SK-N-SH (cell line): Measurements from ENCODE around the gene ILF3. TPM values are rescaled to one million over a fixed set of nuclear protein-coding genes. Genes with fewer than 3 reads are reported as not detected.
A peak's percentile ranks its signal among the peaks of the same experiment; 100 is the strongest.

Source experiments
- CTCF ChIA-PET: fragments of 300-600, 350-600 bp; formaldehyde crosslinking; extraction: SDS; loops from one replicate; lab custom pipeline; 2021; lab: Yijun Ruan, JAX
- POLR2A ChIA-PET: fragments of 350-600 bp; sonication (Branson Sonifier 250); formaldehyde crosslinking; extraction: SDS; loops from one replicate; lab custom pipeline; 2020; ENCODE audit warnings: antibody characterized with exemption, inconsistent platforms; lab: Yijun Ruan, JAX
- DNase-seq: peaks from one replicate; pipeline ENCODE4 v3.0.0; 2012
- H2AFZ ChIP-seq: fragments of 200-600 bp; sonication (generic); 2 replicates; pipeline ENCODE4 v1.8.1; 2016; ENCODE audit warnings: antibody characterized with exemption, mild to moderate bottlenecking, low read depth
- H3F3A ChIP-seq: fragments of 200-600 bp; sonication (generic); replicated peaks from 2 replicates; pipeline ENCODE3; 2016; ENCODE audit warnings: antibody characterized with exemption, mild to moderate bottlenecking; ENCODE audit not compliant: insufficient read depth
- H3K27ac ChIP-seq, 2 experiments: fragments of 200-500 bp in 1 of 2; fragments of 200-600 bp in 1 of 2; sonication (Bioruptor generic) in 1 of 2; sonication (generic), shearing (Covaris generic) in 1 of 2; 2 replicates each; pipeline versions ENCODE4 v1.5.1 to v1.6.1; 2014 to 2016; ENCODE audit warnings: low read depth in 2 of 2, inconsistent platforms in 1 of 2, low read length in 1 of 2, mild to moderate bottlenecking in 1 of 2, mixed read lengths in 1 of 2
- H3K27me3 ChIP-seq: fragments of 200-600 bp; sonication (generic), shearing (Covaris generic); 2 replicates; pipeline ENCODE4 v1.6.1; 2016; ENCODE audit warnings: mixed run types; ENCODE audit not compliant: insufficient read depth
- H3K36me3 ChIP-seq, 2 experiments: fragments of 200-500 bp in 1 of 2; fragments of 200-600 bp in 1 of 2; sonication (Bioruptor generic) in 1 of 2; sonication (generic) in 1 of 2; replicated peaks in 1 of 2; 2 replicates each; pipeline versions ENCODE3 to v1.5.1; 2014 to 2016; ENCODE audit warnings: low read length in 1 of 2, mild to moderate bottlenecking in 1 of 2; ENCODE audit not compliant: insufficient read depth in 2 of 2, control insufficient read depth in 1 of 2
- H3K4me1 ChIP-seq, 2 experiments: fragments of 200-500 bp in 1 of 2; fragments of 200-600 bp in 1 of 2; sonication (Bioruptor generic) in 1 of 2; sonication (generic), shearing (Covaris generic) in 1 of 2; 2 replicates each; pipeline versions ENCODE4 v1.5.1 to v1.6.1; 2014 to 2016; ENCODE audit warnings: low read depth in 1 of 2, low read length in 1 of 2, mixed run types in 1 of 2; ENCODE audit not compliant: insufficient read depth in 2 of 2, control insufficient read depth in 1 of 2
- H3K4me2 ChIP-seq: fragments of 200-600 bp; sonication (generic), shearing (Covaris generic); 2 replicates; pipeline ENCODE4 v1.6.1; 2017; ENCODE audit warnings: mixed run types
- H3K4me3 ChIP-seq, 2 experiments: fragments of 200-500 bp in 1 of 2; fragments of 200-600 bp in 1 of 2; sonication (Bioruptor generic) in 1 of 2; sonication (generic), shearing (Covaris generic) in 1 of 2; 2 replicates each; pipeline versions ENCODE4 v1.5.1 to v1.8.1; 2014 to 2016; ENCODE audit warnings: low read depth in 2 of 2, inconsistent platforms in 1 of 2, low read length in 1 of 2, mild to moderate bottlenecking in 1 of 2, mixed read lengths in 1 of 2, moderate library complexity in 1 of 2
- H3K79me2 ChIP-seq: fragments of 200-600 bp; sonication (generic); 2 replicates; pipeline ENCODE4 v1.8.1; 2017; ENCODE audit warnings: mild to moderate bottlenecking; ENCODE audit not compliant: insufficient read depth
- H3K9ac ChIP-seq: fragments of 200-600 bp; sonication (generic); 2 replicates; pipeline ENCODE4 v1.6.1; 2017; ENCODE audit warnings: mixed run types
- H3K9me2 ChIP-seq: fragments of 200-600 bp; sonication (generic); 2 replicates; pipeline ENCODE4 v1.6.1; 2017; ENCODE audit warnings: mixed run types
- H3K9me3 ChIP-seq: fragments of 200-600 bp; sonication (generic); 2 replicates; pipeline ENCODE4 v1.6.1; 2017; ENCODE audit warnings: mixed run types, mild to moderate bottlenecking, moderate library complexity
- H4K20me1 ChIP-seq: fragments of 200-600 bp; sonication (generic); 2 replicates; pipeline ENCODE4 v1.6.1; 2017; ENCODE audit warnings: mild to moderate bottlenecking, mixed run types; ENCODE audit not compliant: insufficient read depth
- EZH2phosphoT487 ChIP-seq: fragments of 200-600 bp; sonication (generic); IDR thresholded peaks from 2 replicates; pipeline ENCODE4 v1.6.1; 2017; ENCODE audit warnings: low read depth, mixed run types, mild to moderate bottlenecking, antibody characterized with exemption, moderate library complexity, borderline replicate concordance
- GATA2 ChIP-seq: sonication (generic); formaldehyde crosslinking; IDR thresholded peaks from 2 replicates; pipeline ENCODE4 v1.5.0; 2020; ENCODE audit warnings: mild to moderate bottlenecking, missing genetic modification reagents
- JUND ChIP-seq: IDR thresholded peaks from 2 replicates; pipeline ENCODE4 v1.4.0; 2012
- MXI1 ChIP-seq: IDR thresholded peaks from 2 replicates; pipeline ENCODE4 v1.6.1; 2012; ENCODE audit warnings: mild to moderate bottlenecking, low read depth, low read length, improper control_type of control experiment
- POLR2AphosphoS5 ChIP-seq: IDR thresholded peaks from 2 replicates; pipeline ENCODE4 v1.6.1; 2012; ENCODE audit warnings: low read depth, low read length
- SIN3A ChIP-seq: IDR thresholded peaks from 2 replicates; pipeline ENCODE4 v1.6.1; 2012; ENCODE audit warnings: low read depth, mild to moderate bottlenecking, low read length, moderate library complexity, borderline replicate concordance
- TEAD4 ChIP-seq: IDR thresholded peaks from 2 replicates; pipeline ENCODE4 v1.4.0; 2012; ENCODE audit warnings: mild to moderate bottlenecking, borderline replicate concordance; ENCODE audit not compliant: insufficient read depth
- USF2 ChIP-seq: fragments of 150-350 bp; IDR thresholded peaks from 2 replicates; pipeline ENCODE4 v1.6.1; 2017; ENCODE audit warnings: antibody characterized with exemption, low read length, low read depth, borderline replicate concordance
- YY1 ChIP-seq: IDR thresholded peaks from 2 replicates; pipeline ENCODE4 v1.4.0; 2012; ENCODE audit warnings: low read depth, mild to moderate bottlenecking
- WGBS: methylation state at CpG from one replicate; pipeline ENCODE4 v1.1.6; 2017; ENCODE audit warnings: low lambda C conversion rate; 5-methylcytosine and 5-hydroxymethylcytosine counted together
- polyA plus RNA-seq, 3 experiments: library from polyadenylated mRNA; depleted of rRNA; stranded (reverse); fragments of >200 nt; gene quantifications; 2 replicates each; pipeline ENCODE4 v1.2.3, GENCODE V29; 2012
- TF ChIP-seq, protein P1 (sequence below): fragments of 200-600 bp; sonication (generic); IDR thresholded peaks from 2 replicates; pipeline ENCODE4 v1.6.1; 2017; ENCODE audit warnings: antibody characterized with exemption, mild to moderate bottlenecking, moderate library complexity

The ILF3 gene
- polyA plus RNA-seq, 1 of the 3 experiments (the other 2 are of a cell fraction) = 229 TPM

- no peak overlapping the region for H3K27ac ChIP-seq
These were observed 28.4 kb upstream of the ILF3 start for GRCh38 chr19:10625762-10626138.

DNA sequence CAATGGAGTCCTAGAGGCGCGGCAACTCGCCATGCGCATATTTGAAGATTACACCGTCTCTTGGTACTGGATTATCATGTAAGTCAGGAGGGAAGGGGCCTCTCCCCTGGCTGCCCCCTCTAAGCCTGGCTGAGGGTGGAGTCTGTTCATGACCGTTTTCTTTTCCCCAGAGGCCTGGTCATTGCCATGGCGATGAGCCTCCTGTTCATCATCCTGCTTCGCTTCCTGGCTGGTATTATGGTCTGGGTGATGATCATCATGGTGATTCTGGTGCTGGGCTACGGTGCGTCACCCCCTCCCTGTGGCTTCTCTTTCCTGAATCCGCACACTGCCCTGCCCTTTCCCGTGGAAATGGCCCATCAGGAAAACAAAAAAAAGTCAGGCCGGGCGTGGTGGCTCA lies 22.3 kb upstream of the ILF3 start:
- 96% methylated on average over 11 of the region's 14 CpGs for WGBS
- no peak overlapping the region for H3K27ac ChIP-seq
- no peak overlapping the region for H2AFZ ChIP-seq
- no peak overlapping the region for H3K4me3 ChIP-seq
- CTCF ChIA-PET = no interaction called here
- H3K27me3 ChIP-seq = no peaks in the 10 kb centered on the region
- peaks cover 31 to 36% of the 10 kb centered on the region in 2 experiments for H3K36me3 ChIP-seq
- H3F3A ChIP-seq = no peaks in the 10 kb centered on the region
- H3K4me1 ChIP-seq = no peaks in the 10 kb centered on the region
- peaks cover 13% of the 10 kb centered on the region for H3K79me2 ChIP-seq
- no peaks in the 10 kb centered on the region for H3K9me2 ChIP-seq
- no peaks in the 10 kb centered on the region for H4K20me1 ChIP-seq
- TF ChIP-seq GATA2 (no peak), EZH2phosphoT487 (no peak), TEAD4 (no peak), SIN3A (no peak), YY1 (no peak)
- TF ChIP-seq, protein P1, sequence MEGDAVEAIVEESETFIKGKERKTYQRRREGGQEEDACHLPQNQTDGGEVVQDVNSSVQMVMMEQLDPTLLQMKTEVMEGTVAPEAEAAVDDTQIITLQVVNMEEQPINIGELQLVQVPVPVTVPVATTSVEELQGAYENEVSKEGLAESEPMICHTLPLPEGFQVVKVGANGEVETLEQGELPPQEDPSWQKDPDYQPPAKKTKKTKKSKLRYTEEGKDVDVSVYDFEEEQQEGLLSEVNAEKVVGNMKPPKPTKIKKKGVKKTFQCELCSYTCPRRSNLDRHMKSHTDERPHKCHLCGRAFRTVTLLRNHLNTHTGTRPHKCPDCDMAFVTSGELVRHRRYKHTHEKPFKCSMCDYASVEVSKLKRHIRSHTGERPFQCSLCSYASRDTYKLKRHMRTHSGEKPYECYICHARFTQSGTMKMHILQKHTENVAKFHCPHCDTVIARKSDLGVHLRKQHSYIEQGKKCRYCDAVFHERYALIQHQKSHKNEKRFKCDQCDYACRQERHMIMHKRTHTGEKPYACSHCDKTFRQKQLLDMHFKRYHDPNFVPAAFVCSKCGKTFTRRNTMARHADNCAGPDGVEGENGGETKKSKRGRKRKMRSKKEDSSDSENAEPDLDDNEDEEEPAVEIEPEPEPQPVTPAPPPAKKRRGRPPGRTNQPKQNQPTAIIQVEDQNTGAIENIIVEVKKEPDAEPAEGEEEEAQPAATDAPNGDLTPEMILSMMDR = no peak
- DNase-seq = peak; percentile 12
- H3K9me3 ChIP-seq = no peaks in the 10 kb centered on the region
- no peak overlapping the region for H3K9ac ChIP-seq
- POLR2A ChIA-PET = no interaction called here
- H3K4me2 ChIP-seq = no peak overlapping the region

More at GRCh38 chr19:10625762-10626138, 28.4 kb upstream of the ILF3 start:
- no peaks in the 10 kb centered on the region for H3K9me3 ChIP-seq
- H3K9me2 ChIP-seq = no peaks in the 10 kb centered on the region
- no peak for DNase-seq
- H4K20me1 ChIP-seq = no peaks in the 10 kb centered on the region
- ChIA-PET CTCF (interaction anchor here (0.9 to 1.5 kb wide), 4 partner anchors 14 to 45 kb away, joined by 3 to 6 read pairs (median 4); no protein-coding TSS in a partner anchor), POLR2A (no interaction called here)
- H3K4me1 ChIP-seq = peaks cover 0 to 3% of the 10 kb centered on the region in 2 experiments; a peak in 1 of 4 replicates
- H3K4me3 ChIP-seq = peak overlapping the region; percentile 48 to 77
- H3K4me2 ChIP-seq = peak overlapping the region; percentile 94
- peak overlapping the region; percentile 81 for H3K9ac ChIP-seq
- TF ChIP-seq YY1 (no peak), MXI1 (no peak), POLR2AphosphoS5 (no peak), JUND (no peak), USF2 (no peak)
- TF ChIP-seq, protein P1 = no peak
- H3F3A ChIP-seq = no peaks in the 10 kb centered on the region
- H3K79me2 ChIP-seq = peaks cover 57% of the 10 kb centered on the region
- H2AFZ ChIP-seq = peak overlapping the region; percentile 56; the same call in 1 of the 2 replicates
- WGBS = 47% methylated on average over 7 of the region's 10 CpGs
- no peaks in the 10 kb centered on the region for H3K27me3 ChIP-seq
- peaks cover 4 to 15% of the 10 kb centered on the region in 2 experiments for H3K36me3 ChIP-seq
